Measurements from ENCODE around the gene FAM124A.
"Not testable (repeated sequence)": the region's sequence is repeated elsewhere in the genome, so short reads cannot be mapped to it uniquely, and the experiment has no call there.

FAM124A gene

GRCh38 chr13:51266642-51267041 is 44.4 kb downstream of the FAM124A start:
- FAIRE-seq: no peak
- DNase-seq (ENCODE audit: insufficient read length, low spot score): no peak

- DNase-seq (ENCODE audit: insufficient read length, low spot score): no peak
- no peak for FAIRE-seq
These were observed 45.4 kb downstream of the FAM124A start for GRCh38 chr13:51267622-51268021.

GRCh38 chr13:51269039-51269438 is 46.8 kb downstream of the FAM124A start:
- no peak for DNase-seq (ENCODE audit: insufficient read length, low spot score)
- no peak for FAIRE-seq

- no peak for FAIRE-seq
- DNase-seq (ENCODE audit: insufficient read length, low spot score): no peak
These were observed 48.6 kb downstream of the FAM124A start for GRCh38 chr13:51270623-51271415.

- DNase-seq (ENCODE audit: insufficient read length, low spot score): no peak
- no peak for FAIRE-seq
These were observed 49.4 kb downstream of the FAM124A start for GRCh38 chr13:51271528-51272085.

- no peak for FAIRE-seq
- DNase-seq (ENCODE audit: insufficient read length, low spot score): no peak
These were observed 52.9 kb downstream of the FAM124A start for GRCh38 chr13:51275101-51275500.

- DNase-seq (ENCODE audit: insufficient read length, low spot score) (no peak), FAIRE-seq (no peak)
These were observed 54.4 kb downstream of the FAM124A start for GRCh38 chr13:51276636-51277035.

GRCh38 chr13:51277928-51278327 is 55.7 kb downstream of the FAM124A start:
- DNase-seq (ENCODE audit: insufficient read length, low spot score): no peak
- no peak for FAIRE-seq

GRCh38 chr13:51278426-51279130 is 56.4 kb downstream of the FAM124A start:
- DNase-seq (ENCODE audit: insufficient read length, low spot score) (no peak), FAIRE-seq (no peak)

- DNase-seq (ENCODE audit: insufficient read length, low spot score) (no peak), FAIRE-seq (no peak)
These were observed 58.3 kb downstream of the FAM124A start for GRCh38 chr13:51280379-51280940.

GRCh38 chr13:51282322-51282721 is 60.1 kb downstream of the FAM124A start:
- DNase-seq (ENCODE audit: insufficient read length, low spot score): no peak
- FAIRE-seq: no peak

- FAIRE-seq; DNase-seq (ENCODE audit: insufficient read length, low spot score): not testable (repeated sequence)
These were observed 60.7 kb downstream of the FAM124A start for GRCh38 chr13:51282923-51283322.

- no peak for FAIRE-seq
- DNase-seq (ENCODE audit: insufficient read length, low spot score): no peak
These were observed 61.2 kb downstream of the FAM124A start for GRCh38 chr13:51283371-51283770.

GRCh38 chr13:51284339-51284738 is 62.1 kb downstream of the FAM124A start:
- FAIRE-seq (no peak), DNase-seq (ENCODE audit: insufficient read length, low spot score) (no peak)

GRCh38 chr13:51286135-51287002 is 64.2 kb downstream of the FAM124A start:
- peak; percentile 45 for DNase-seq (ENCODE audit: insufficient read length, low spot score)
- no peak for FAIRE-seq

GRCh38 chr13:51287758-51288157 is 65.6 kb downstream of the FAM124A start:
- DNase-seq (ENCODE audit: insufficient read length, low spot score) (no peak), FAIRE-seq (no peak)

GRCh38 chr13:51288254-51288653 is 66.1 kb downstream of the FAM124A start:
- FAIRE-seq; DNase-seq (ENCODE audit: insufficient read length, low spot score): not testable (repeated sequence)

GRCh38 chr13:51291341-51291740 is 69.1 kb downstream of the FAM124A start:
- DNase-seq (ENCODE audit: insufficient read length, low spot score) (no peak), FAIRE-seq (no peak)

GRCh38 chr13:51292000-51292565 is 69.9 kb downstream of the FAM124A start:
- FAIRE-seq: no peak
- no peak for DNase-seq (ENCODE audit: insufficient read length, low spot score)

- no peak for DNase-seq (ENCODE audit: insufficient read length, low spot score)
These were observed 75.4 kb downstream of the FAM124A start for GRCh38 chr13:51297556-51297955.

More at GRCh38 chr13:51297556-51297955, 75.4 kb downstream of the FAM124A start:
- FAIRE-seq: no peak

Measured in HTR-8/SVneo (cell line).